GM12891 (cell line): ENCODE data around the gene DCLK1.

ENCODE experiments used
- POLR2A ChIP-seq: IDR thresholded peaks from 2 replicates; pipeline ENCODE4 v1.6.1; 2011; ENCODE audit warnings: low read depth, low read length, control low read depth
- POLR2AphosphoS5 ChIP-seq: IDR thresholded peaks from 2 replicates; pipeline ENCODE4 v1.6.1; 2011; ENCODE audit warnings: low read depth, low read length, control low read depth
- TAF1 ChIP-seq: IDR thresholded peaks from 2 replicates; pipeline ENCODE4 v1.6.1; 2011; ENCODE audit warnings: low read depth, low read length, control low read depth

DNA sequence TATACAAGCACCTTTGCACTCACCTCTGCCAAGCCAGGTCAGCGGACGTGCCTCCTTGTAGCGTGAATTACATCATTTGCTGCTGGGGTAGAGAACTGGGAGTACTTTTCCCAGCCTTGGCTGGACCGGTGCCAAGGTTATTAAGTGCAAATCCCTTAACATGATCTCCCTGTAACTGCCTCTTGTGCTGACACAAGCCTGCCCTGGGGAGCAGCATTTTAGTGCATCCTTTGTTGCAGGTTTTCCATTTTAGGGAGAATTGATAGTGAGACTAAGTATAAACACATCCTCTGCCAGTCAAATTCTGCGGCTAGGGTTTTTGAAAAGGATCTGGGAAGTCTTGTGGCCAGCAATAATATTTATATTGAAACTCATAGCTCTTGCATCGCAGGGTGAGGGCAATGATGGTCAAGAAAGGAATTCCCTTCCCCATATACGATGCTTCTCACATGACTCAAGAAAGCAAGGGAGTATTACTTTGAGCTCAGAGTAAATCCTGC is 32.7 kb upstream of the DCLK1 start:
- TF ChIP-seq TAF1 (no peak), POLR2AphosphoS5 (no peak), POLR2A (no peak)
